Measurements from ENCODE around the gene SLC35E4. TPM values are rescaled to one million over a fixed set of nuclear protein-coding genes. Genes with fewer than 3 reads are reported as not detected.

SLC35E4 gene
- total RNA-seq, 2 donors from 2014 or later, result 4.6 to 10.5 TPM

GRCh38 chr22:30665786-30666185, 30.2 kb downstream of the SLC35E4 start:
- H3K36me3 ChIP-seq, result peaks cover 3 to 6% of the 10 kb centered on the region in 2 donors
- no peak for DNase-seq (ENCODE audit: low spot score)
- H3K4me3 ChIP-seq, result no peak overlapping the region
- no peaks in the 10 kb centered on the region for H3K9me3 ChIP-seq
- no peak overlapping the region for H3K27ac ChIP-seq
- TF ChIP-seq POLR2A (IDR thresholded peaks at IDR 0.05) (no peak), POLR2AphosphoS5 (IDR thresholded peaks at IDR 0.05) (no peak), CTCF (IDR thresholded peaks at IDR 0.05) (no peak)
- intact Hi-C loops (cut with DNase I), result no loop called here
- H3K27me3 ChIP-seq (replicated peaks; ENCODE audit: insufficient read depth), result no peaks in the 10 kb centered on the region
- 96% methylated on average over 4 of the region's 4 CpGs for WGBS
- H3K4me1 ChIP-seq (replicated peaks), result no peaks in the 10 kb centered on the region

GRCh38 chr22:30667107-30667493, 31.5 kb downstream of the SLC35E4 start:
- under 1% methylated on average over 18 of the region's 18 CpGs for WGBS
- no peak for DNase-seq (ENCODE audit: low spot score)
- H3K4me1 ChIP-seq (replicated peaks), result no peaks in the 10 kb centered on the region
- H3K27ac ChIP-seq, result peak overlapping the region in 1 of 2 donors; percentile 20
- no peaks in the 10 kb centered on the region for H3K27me3 ChIP-seq (replicated peaks; ENCODE audit: insufficient read depth)
- peak overlapping the region; percentile 59 to 75 for H3K4me3 ChIP-seq
- intact Hi-C loops (cut with DNase I), result no loop called here
- H3K36me3 ChIP-seq, result peaks cover 3 to 6% of the 10 kb centered on the region in 2 donors
- no peak for TF ChIP-seq POLR2A (IDR thresholded peaks at IDR 0.05)
- no peak for TF ChIP-seq CTCF (IDR thresholded peaks at IDR 0.05)
- TF ChIP-seq POLR2AphosphoS5 (IDR thresholded peaks at IDR 0.05), result no peak
- H3K9me3 ChIP-seq, result no peaks in the 10 kb centered on the region

GRCh38 chr22:30667494-30668385, 32.2 kb downstream of the SLC35E4 start, which contains the start of gene DUSP18:
TSS of gene DUSP18 (minus strand) at chr22:30667875. CDS start at chr22:30664003, 3,872 bp downstream.
- 1% methylated on average over 74 of the region's 77 CpGs for WGBS
- Histone ChIP-seq H3K27ac (peak within 1 kb of the TSS; percentile 20 to 64), H3K27me3 (replicated peaks; ENCODE audit: insufficient read depth) (no peaks in the 10 kb centered on the region), H3K4me1 (replicated peaks) (no peaks in the 10 kb centered on the region), H3K36me3 (peaks cover 3 to 6% of the 10 kb centered on the region in 2 donors), H3K9me3 (no peaks in the 10 kb centered on the region), H3K4me3 (peak within 1 kb of the TSS; percentile 59 to 75)
- intact Hi-C loops (cut with DNase I), result no loop called here
- TF ChIP-seq POLR2A (IDR thresholded peaks at IDR 0.05), result peak; percentile 63
- TF ChIP-seq CTCF (IDR thresholded peaks at IDR 0.05), result peak in 2 of 4 experiments; percentile 8 to 36
- TF ChIP-seq POLR2AphosphoS5 (IDR thresholded peaks at IDR 0.05), result peak; percentile 92
- peak; percentile 92 for DNase-seq (ENCODE audit: low spot score)

GRCh38 chr22:30668386-30668710, 32.8 kb downstream of the SLC35E4 start:
- DNase-seq (ENCODE audit: low spot score), result no peak
- H3K36me3 ChIP-seq, result peaks cover 3 to 4% of the 10 kb centered on the region in 2 donors
- H3K4me3 ChIP-seq, result peak overlapping the region; percentile 59 to 75
- 24% methylated on average over 10 of the region's 10 CpGs for WGBS
- no peaks in the 10 kb centered on the region for H3K4me1 ChIP-seq (replicated peaks)
- no peaks in the 10 kb centered on the region for H3K9me3 ChIP-seq
- intact Hi-C loops (cut with DNase I), result no loop called here
- H3K27me3 ChIP-seq (replicated peaks; ENCODE audit: insufficient read depth), result no peaks in the 10 kb centered on the region
- TF ChIP-seq POLR2AphosphoS5 (IDR thresholded peaks at IDR 0.05) (no peak), CTCF (IDR thresholded peaks at IDR 0.05) (no peak), POLR2A (IDR thresholded peaks at IDR 0.05) (no peak)
- H3K27ac ChIP-seq, result peak overlapping the region; percentile 9 to 64

GRCh38 chr22:30671071-30671470, 35.5 kb downstream of the SLC35E4 start:
- H3K36me3 ChIP-seq, result no peaks in the 10 kb centered on the region
- DNase-seq (ENCODE audit: low spot score), result no peak
- no peak overlapping the region for H3K4me3 ChIP-seq
- TF ChIP-seq POLR2A (IDR thresholded peaks at IDR 0.05) (no peak), POLR2AphosphoS5 (IDR thresholded peaks at IDR 0.05) (no peak), CTCF (IDR thresholded peaks at IDR 0.05) (no peak)
- no peaks in the 10 kb centered on the region for H3K27me3 ChIP-seq (replicated peaks; ENCODE audit: insufficient read depth)
- H3K9me3 ChIP-seq, result no peaks in the 10 kb centered on the region
- intact Hi-C loops (cut with DNase I), result no loop called here
- H3K4me1 ChIP-seq (replicated peaks), result no peaks in the 10 kb centered on the region
- WGBS, result 72% methylated on average over 3 of the region's 3 CpGs
- H3K27ac ChIP-seq, result no peak overlapping the region
